CD14-positive monocyte (primary cell): ENCODE measurements around the gene ADRM1. TPM values are rescaled to one million over a fixed set of nuclear protein-coding genes. Genes with fewer than 3 reads are reported as not detected.

Experiments
- DNase-seq, 3 donors: peaks; one replicate each; pipeline ENCODE4 v3.0.0-alpha.2; 2011 to 2022
- H2AFZ ChIP-seq: 2 replicates; pipeline ENCODE4 v1.6.0; 2012; ENCODE audit warnings: mild to moderate bottlenecking, low read depth, low read length, inconsistent platforms; ENCODE audit not compliant: insufficient read depth, poor library complexity, severe bottlenecking
- H3K27ac ChIP-seq, 2 donors: 1 replicate in 1 of 2; 2 replicates in 1 of 2; pipeline ENCODE4 v1.5.1; 2012 to 2013; ENCODE audit warnings: low read length in 2 of 2, control low read depth in 1 of 2, inconsistent platforms in 1 of 2, low read depth in 1 of 2, mild to moderate bottlenecking in 1 of 2
- H3K27me3 ChIP-seq, 2 donors: one replicate each; pipeline versions ENCODE4 v1.6.0 to v1.6.1; 2011 to 2013; ENCODE audit warnings: low read length in 2 of 2; ENCODE audit not compliant: control insufficient read depth in 2 of 2, insufficient read depth in 2 of 2
- H3K36me3 ChIP-seq, 2 donors: replicated peaks in 1 of 2; 1 replicate in 1 of 2; 2 replicates in 1 of 2; pipeline versions ENCODE4 v1.5.1 to v1.6.1; 2012 to 2013; ENCODE audit warnings: low read length in 2 of 2, control low read depth in 1 of 2, inconsistent platforms in 1 of 2, mild to moderate bottlenecking in 1 of 2; ENCODE audit not compliant: insufficient read depth in 2 of 2, control insufficient read depth in 1 of 2
- H3K4me1 ChIP-seq, 2 donors: 1 replicate in 1 of 2; 2 replicates in 1 of 2; pipeline versions ENCODE4 v1.5.1 to v1.6.1; 2012 to 2013; ENCODE audit warnings: low read length in 2 of 2, control low read depth in 1 of 2, inconsistent platforms in 1 of 2, mild to moderate bottlenecking in 1 of 2, moderate library complexity in 1 of 2; ENCODE audit not compliant: insufficient read depth in 2 of 2, control insufficient read depth in 1 of 2
- H3K4me2 ChIP-seq: replicated peaks from 2 replicates; pipeline ENCODE3; 2012; ENCODE audit warnings: low read length, moderate library complexity, mild to moderate bottlenecking; ENCODE audit not compliant: poor library complexity, severe bottlenecking; ENCODE audit errors: extremely low read depth
- H3K4me3 ChIP-seq, 3 experiments: fragments of 200-600 bp in 1 of 3; sonication (generic) in 1 of 3; replicated peaks in 1 of 3; 1 replicate in 2 of 3; 2 replicates in 1 of 3; pipeline ENCODE4 v1.5.1; 2011 to 2013; ENCODE audit warnings: low read length in 3 of 3, mild to moderate bottlenecking in 3 of 3, control low read depth in 2 of 3, low read depth in 2 of 3, inconsistent platforms in 1 of 3, moderate library complexity in 1 of 3
- H3K79me2 ChIP-seq: 2 replicates; pipeline ENCODE4 v1.6.0; 2012; ENCODE audit warnings: mild to moderate bottlenecking, control low read depth, inconsistent platforms, low read length, moderate library complexity; ENCODE audit not compliant: insufficient read depth
- H3K9ac ChIP-seq: 2 replicates; pipeline ENCODE4 v1.6.0; 2017; ENCODE audit warnings: low read length, mild to moderate bottlenecking; ENCODE audit not compliant: insufficient read depth, poor library complexity, severe bottlenecking
- H3K9me3 ChIP-seq, 2 donors: replicated peaks in 1 of 2; 1 replicate in 1 of 2; 2 replicates in 1 of 2; pipeline versions ENCODE4 v1.5.1 to v1.6.1; 2012 to 2013; ENCODE audit warnings: low read length in 2 of 2, control low read depth in 1 of 2; ENCODE audit not compliant: control insufficient read depth in 1 of 2, insufficient read depth in 1 of 2
- H4K20me1 ChIP-seq: 2 replicates; pipeline ENCODE4 v1.6.0; 2012; ENCODE audit warnings: mild to moderate bottlenecking, low read length, control low read depth, moderate library complexity; ENCODE audit not compliant: insufficient read depth
- H3K27ac Mint-ChIP-seq, 7 donors: one replicate each; pipeline ENCODE4 v1.8.0; 2020; ENCODE audit warnings: mild to moderate bottlenecking in 7 of 7, mixed read lengths in 7 of 7, moderate library complexity in 6 of 7, inconsistent platforms in 2 of 7
- H3K27me3 Mint-ChIP-seq, 3 donors: one replicate each; pipeline ENCODE4 v1.8.0; 2021 to 2022; ENCODE audit warnings: low read depth in 3 of 3, mild to moderate bottlenecking in 3 of 3, mixed read lengths in 3 of 3, moderate library complexity in 3 of 3, inconsistent platforms in 1 of 3
- H3K36me3 Mint-ChIP-seq, 2 donors: one replicate each; pipeline ENCODE4 v1.8.0; 2020; ENCODE audit warnings: mixed read lengths in 2 of 2, inconsistent platforms in 1 of 2, mild to moderate bottlenecking in 1 of 2
- H3K4me1 Mint-ChIP-seq: one replicate; pipeline ENCODE4 v1.8.0; 2020; ENCODE audit warnings: mild to moderate bottlenecking, mixed read lengths
- H3K4me3 Mint-ChIP-seq, 2 donors: one replicate each; pipeline ENCODE4 v1.8.0; 2020; ENCODE audit warnings: mild to moderate bottlenecking in 2 of 2, mixed read lengths in 2 of 2, moderate library complexity in 1 of 2
- H3K9me3 Mint-ChIP-seq, 7 donors: one replicate each; pipeline ENCODE4 v1.8.0; 2020 to 2022; ENCODE audit warnings: mixed read lengths in 7 of 7, mild to moderate bottlenecking in 6 of 7, moderate library complexity in 6 of 7, inconsistent platforms in 2 of 7
- CTCF ChIP-seq: fragments of 200-600 bp; IDR thresholded peaks from one replicate; pipeline ENCODE4 v1.8.0; 2022; ENCODE audit warnings: antibody characterized with exemption, mild to moderate bottlenecking
- WGBS: methylation state at CpG from one replicate; pipeline ENCODE4 v1.1.5; 2013; ENCODE audit warnings: missing lambda C conversion rate; ENCODE audit not compliant: insufficient coverage; 5-methylcytosine and 5-hydroxymethylcytosine counted together
- intact Hi-C, 2 donors: fragments of 100-400 bp; cut with micrococcal nuclease; formaldehyde crosslinking; loops; one replicate each; pipeline versions ENCODE4 v1.15.0 to v1.15.1; 2023
- polyA plus RNA-seq, 3 donors: library from polyadenylated mRNA; depleted of rRNA in 1 of 3; unstranded in 2 of 3; stranded (reverse) in 1 of 3; fragments of 300-500 nt in 2 of 3; fragments of >200 nt in 1 of 3; fragmentation: Illumina TruSeq in 2 of 3; gene quantifications; 1 replicate in 2 of 3; 2 replicates in 1 of 3; pipeline ENCODE4 v1.2.3, GENCODE V29; 2012 to 2021

The ADRM1 gene
- polyA plus RNA-seq, 3 donors = 63.3 to 81.5 (median 72.5) TPM

DNA sequence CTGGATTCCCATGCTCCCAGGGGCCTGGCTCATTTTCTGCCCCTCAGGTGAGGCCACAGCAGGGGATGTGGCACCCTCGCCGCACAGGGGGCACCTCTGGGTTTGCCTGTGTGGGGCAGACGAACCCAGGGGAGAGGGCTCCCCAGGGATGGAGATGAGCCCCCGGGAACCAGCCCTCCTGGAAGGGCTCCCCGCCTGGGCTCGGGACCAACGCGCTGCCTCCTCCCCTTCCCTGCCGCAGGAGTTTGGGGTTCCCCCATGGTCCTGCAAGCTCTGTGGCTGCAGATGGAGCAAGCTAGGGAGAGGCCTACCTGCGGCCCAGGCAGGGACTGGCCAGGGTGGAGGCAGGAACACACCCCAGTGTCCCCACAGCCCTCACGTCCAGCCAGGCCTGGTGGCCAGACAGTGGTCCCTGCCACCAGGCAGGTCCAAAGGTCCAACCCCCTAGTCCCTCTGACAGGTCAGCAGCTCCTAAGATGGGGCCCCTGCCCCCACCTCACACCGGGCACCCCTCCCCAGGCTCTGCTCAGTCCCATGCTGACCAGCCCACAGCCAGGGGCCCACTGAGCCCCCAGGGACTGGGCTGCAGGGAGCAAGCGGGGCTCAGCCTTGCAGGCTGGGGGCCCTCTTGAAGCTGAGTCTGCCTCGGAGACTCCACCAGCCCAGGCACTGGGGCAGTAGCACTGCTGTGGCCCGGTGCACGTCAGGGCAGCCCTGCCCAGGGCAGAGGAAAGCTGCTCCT is 50.7 kb downstream of the ADRM1 start:
- TF ChIP-seq CTCF = no peak
- peaks cover 2 to 21% (median 14%) of the 10 kb centered on the region in 3 donors for H3K27me3 Mint-ChIP-seq
- WGBS = 90% methylated on average over 14 of the region's 16 CpGs

GRCh38 chr20:62354031-62354808 is 51.4 kb downstream of the ADRM1 start:
- Histone ChIP-seq H3K4me1 (no peaks in the 10 kb centered on the region), H2AFZ (no peak overlapping the region), H3K79me2 (no peaks in the 10 kb centered on the region), H3K9ac (no peak overlapping the region), H3K27me3 (peaks cover 0 to 11% of the 10 kb centered on the region in 2 donors), H3K9me3 (no peaks in the 10 kb centered on the region), H4K20me1 (no peaks in the 10 kb centered on the region), H3K27ac (no peak overlapping the region), H3K4me2 (no peak overlapping the region), H3K4me3 (no peak overlapping the region), H3K36me3 (no peaks in the 10 kb centered on the region)
- H3K4me3 Mint-ChIP-seq = no peak overlapping the region
- no peak for TF ChIP-seq CTCF
- peaks cover 2 to 24% (median 14%) of the 10 kb centered on the region in 3 donors for H3K27me3 Mint-ChIP-seq
- H3K9me3 Mint-ChIP-seq = peaks cover 0 to 2% (median under 1%) of the 10 kb centered on the region in 7 donors
- no peaks in the 10 kb centered on the region for H3K36me3 Mint-ChIP-seq
- 82% methylated on average over 10 of the region's 14 CpGs for WGBS
- intact Hi-C loops = no loop called here
- H3K27ac Mint-ChIP-seq = no peak overlapping the region
- no peak for DNase-seq
- H3K4me1 Mint-ChIP-seq = no peaks in the 10 kb centered on the region

More for the DNA sequence above, 50.7 kb downstream of the ADRM1 start:
- Mint-ChIP-seq H3K4me3 (no peak overlapping the region), H3K27ac (no peak overlapping the region), H3K36me3 (no peaks in the 10 kb centered on the region), H3K9me3 (peaks cover 3 to 10% (median 8%) of the 10 kb centered on the region in 7 donors), H3K4me1 (no peaks in the 10 kb centered on the region)
- no peaks in the 10 kb centered on the region for H3K36me3 ChIP-seq
- no peak overlapping the region for H3K9ac ChIP-seq
- no peaks in the 10 kb centered on the region for H3K9me3 ChIP-seq
- H3K4me2 ChIP-seq = no peak overlapping the region
- no peak for DNase-seq
- H3K4me3 ChIP-seq = no peak overlapping the region
- no peaks in the 10 kb centered on the region for H3K4me1 ChIP-seq
- no peak overlapping the region for H3K27ac ChIP-seq
- intact Hi-C loops = no loop called here
- H3K79me2 ChIP-seq = no peaks in the 10 kb centered on the region
- no peak overlapping the region for H2AFZ ChIP-seq
- H4K20me1 ChIP-seq = no peaks in the 10 kb centered on the region
- H3K27me3 ChIP-seq = peaks cover 0 to 11% of the 10 kb centered on the region in 2 donors
